Stromal cell of bone marrow (primary cell): ENCODE measurements around the gene ACACB.

Source experiments
- DNase-seq: peaks from one replicate; pipeline ENCODE4 v3.0.0-alpha.2; 2012; ENCODE audit warnings: low read depth

Gene ACACB

GRCh38 chr12:109302358-109302757, 186.0 kb downstream of the ACACB start:
- DNase-seq, result no peak

- no peak for DNase-seq
These were observed 186.4 kb downstream of the ACACB start for GRCh38 chr12:109302770-109303169.

- no peak for DNase-seq
These were observed 188.1 kb downstream of the ACACB start for GRCh38 chr12:109304485-109304884.

- DNase-seq, result no peak
These were observed 189.2 kb downstream of the ACACB start for GRCh38 chr12:109305547-109305946.

GRCh38 chr12:109307051-109307450, 190.7 kb downstream of the ACACB start:
- DNase-seq, result no peak

- no peak for DNase-seq
These were observed 192.4 kb downstream of the ACACB start, which contains the start of gene FOXN4 for GRCh38 chr12:109308534-109309380. TSS of gene FOXN4 (minus strand) at chr12:109309284. CDS start at chr12:109308321, 963 bp downstream.

GRCh38 chr12:109309381-109310246, 193.2 kb downstream of the ACACB start:
- DNase-seq, result no peak

- no peak for DNase-seq
These were observed 194.1 kb downstream of the ACACB start for GRCh38 chr12:109310247-109311125.
